Measurements from ENCODE around the gene DSN1. TPM values are rescaled to one million over a fixed set of nuclear protein-coding genes. Genes with fewer than 3 reads are reported as not detected.

DSN1 gene
- total RNA-seq, 1 experiment from 2014 or later, result 27.2 TPM

DNA sequence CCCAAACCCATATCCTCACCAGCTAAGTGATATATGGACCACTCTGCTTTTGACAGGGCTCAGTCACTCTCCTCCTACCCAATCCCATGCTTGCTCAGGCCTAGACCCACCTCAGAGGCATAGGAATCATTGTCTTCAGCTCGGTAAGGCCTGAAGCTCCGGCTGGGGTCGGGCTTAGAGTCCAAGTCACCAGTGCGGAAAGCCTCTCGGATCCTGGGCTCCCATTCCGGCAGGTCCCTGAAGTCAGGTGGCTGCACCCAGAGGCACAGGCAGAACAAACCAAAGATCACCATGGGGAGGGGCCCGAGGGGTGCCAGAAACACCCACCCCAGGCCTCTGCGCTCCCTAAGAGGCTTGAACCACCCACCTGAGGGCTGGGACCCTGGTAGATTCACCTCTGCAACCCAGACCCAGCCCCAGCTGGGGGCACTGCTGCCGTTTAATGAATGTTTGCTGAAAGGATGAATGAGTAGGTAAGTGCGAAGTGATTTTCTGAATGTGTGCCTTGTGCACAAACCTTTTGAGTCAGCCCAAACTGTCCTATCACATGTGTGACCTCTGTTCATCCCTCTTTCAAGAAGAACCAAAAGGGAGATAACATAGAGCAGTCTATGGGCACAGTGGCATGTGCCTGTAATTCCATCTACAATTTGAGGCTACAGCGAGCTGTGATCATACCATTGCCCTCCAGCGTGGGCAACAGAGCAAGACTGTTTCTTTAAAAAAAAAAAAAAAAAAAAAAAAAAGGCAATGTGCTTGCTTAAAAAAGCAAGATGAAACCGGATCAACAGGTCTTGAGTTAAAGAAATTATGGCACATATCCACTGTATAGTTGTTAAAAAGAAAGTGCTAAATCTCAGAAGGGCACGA, 39.3 kb upstream of the DSN1 start:
- ATAC-seq, result no peak
- ChIA-PET CTCF (interaction anchor here (1.7 kb wide), 1 partner anchor 51 kb away, joined by 4 read pairs; a partner anchor contains a TSS), POLR2A (interaction anchor here (0.6 kb wide), 1 partner anchor 485 kb away, joined by 7 read pairs; no protein-coding TSS in a partner anchor)
- Histone ChIP-seq H3K4me1 (ENCODE audit: control insufficient read depth, insufficient read depth, low read length) (no peaks in the 10 kb centered on the region), H3K27ac (ENCODE audit: low read length) (no peak overlapping the region), H3K36me3 (ENCODE audit: control insufficient read depth, insufficient read depth, low read length) (peaks cover 7% of the 10 kb centered on the region), H3K27me3 (ENCODE audit: control insufficient read depth, insufficient read depth, low read length) (no peaks in the 10 kb centered on the region), H3K4me3 (ENCODE audit: low read depth in 2 of 2, low read length in 2 of 2) (no peak overlapping the region), H3K9me3 (ENCODE audit: control insufficient read depth, insufficient read depth, low read depth, low read length) (no peaks in the 10 kb centered on the region)
- intact Hi-C loops (cut with micrococcal nuclease; ENCODE audit: unreplicated experiment), result no loop called here
- in situ Hi-C loops (cut with HindIII; ENCODE audit: low pct_unique_long_range_greater_than_20kb, low sequenced_read_pairs), result no loop called here
- no peak for DNase-seq (ENCODE audit: low read depth, low spot score)
- BruUV-seq (replicated peaks), result no TSS peak
- TF ChIP-seq, protein P1, sequence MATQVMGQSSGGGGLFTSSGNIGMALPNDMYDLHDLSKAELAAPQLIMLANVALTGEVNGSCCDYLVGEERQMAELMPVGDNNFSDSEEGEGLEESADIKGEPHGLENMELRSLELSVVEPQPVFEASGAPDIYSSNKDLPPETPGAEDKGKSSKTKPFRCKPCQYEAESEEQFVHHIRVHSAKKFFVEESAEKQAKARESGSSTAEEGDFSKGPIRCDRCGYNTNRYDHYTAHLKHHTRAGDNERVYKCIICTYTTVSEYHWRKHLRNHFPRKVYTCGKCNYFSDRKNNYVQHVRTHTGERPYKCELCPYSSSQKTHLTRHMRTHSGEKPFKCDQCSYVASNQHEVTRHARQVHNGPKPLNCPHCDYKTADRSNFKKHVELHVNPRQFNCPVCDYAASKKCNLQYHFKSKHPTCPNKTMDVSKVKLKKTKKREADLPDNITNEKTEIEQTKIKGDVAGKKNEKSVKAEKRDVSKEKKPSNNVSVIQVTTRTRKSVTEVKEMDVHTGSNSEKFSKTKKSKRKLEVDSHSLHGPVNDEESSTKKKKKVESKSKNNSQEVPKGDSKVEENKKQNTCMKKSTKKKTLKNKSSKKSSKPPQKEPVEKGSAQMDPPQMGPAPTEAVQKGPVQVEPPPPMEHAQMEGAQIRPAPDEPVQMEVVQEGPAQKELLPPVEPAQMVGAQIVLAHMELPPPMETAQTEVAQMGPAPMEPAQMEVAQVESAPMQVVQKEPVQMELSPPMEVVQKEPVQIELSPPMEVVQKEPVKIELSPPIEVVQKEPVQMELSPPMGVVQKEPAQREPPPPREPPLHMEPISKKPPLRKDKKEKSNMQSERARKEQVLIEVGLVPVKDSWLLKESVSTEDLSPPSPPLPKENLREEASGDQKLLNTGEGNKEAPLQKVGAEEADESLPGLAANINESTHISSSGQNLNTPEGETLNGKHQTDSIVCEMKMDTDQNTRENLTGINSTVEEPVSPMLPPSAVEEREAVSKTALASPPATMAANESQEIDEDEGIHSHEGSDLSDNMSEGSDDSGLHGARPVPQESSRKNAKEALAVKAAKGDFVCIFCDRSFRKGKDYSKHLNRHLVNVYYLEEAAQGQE (IDR thresholded peaks at IDR 0.05; ENCODE audit: insufficient read depth in 1 of 2, low read depth in 2 of 2, low read length in 1 of 2), result no peak
- TF ChIP-seq, protein P2, sequence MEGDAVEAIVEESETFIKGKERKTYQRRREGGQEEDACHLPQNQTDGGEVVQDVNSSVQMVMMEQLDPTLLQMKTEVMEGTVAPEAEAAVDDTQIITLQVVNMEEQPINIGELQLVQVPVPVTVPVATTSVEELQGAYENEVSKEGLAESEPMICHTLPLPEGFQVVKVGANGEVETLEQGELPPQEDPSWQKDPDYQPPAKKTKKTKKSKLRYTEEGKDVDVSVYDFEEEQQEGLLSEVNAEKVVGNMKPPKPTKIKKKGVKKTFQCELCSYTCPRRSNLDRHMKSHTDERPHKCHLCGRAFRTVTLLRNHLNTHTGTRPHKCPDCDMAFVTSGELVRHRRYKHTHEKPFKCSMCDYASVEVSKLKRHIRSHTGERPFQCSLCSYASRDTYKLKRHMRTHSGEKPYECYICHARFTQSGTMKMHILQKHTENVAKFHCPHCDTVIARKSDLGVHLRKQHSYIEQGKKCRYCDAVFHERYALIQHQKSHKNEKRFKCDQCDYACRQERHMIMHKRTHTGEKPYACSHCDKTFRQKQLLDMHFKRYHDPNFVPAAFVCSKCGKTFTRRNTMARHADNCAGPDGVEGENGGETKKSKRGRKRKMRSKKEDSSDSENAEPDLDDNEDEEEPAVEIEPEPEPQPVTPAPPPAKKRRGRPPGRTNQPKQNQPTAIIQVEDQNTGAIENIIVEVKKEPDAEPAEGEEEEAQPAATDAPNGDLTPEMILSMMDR (IDR thresholded peaks at IDR 0.05), result no peak
- TF ChIP-seq TCF7L2 (IDR thresholded peaks at IDR 0.05; ENCODE audit: low read depth, low read length) (no peak), POLR2AphosphoS5 (IDR thresholded peaks at IDR 0.05; ENCODE audit: low read depth, low read length) (no peak), SIN3A (IDR thresholded peaks at IDR 0.05; ENCODE audit: borderline replicate concordance, insufficient read depth, low read depth, low read length) (no peak)

DNA sequence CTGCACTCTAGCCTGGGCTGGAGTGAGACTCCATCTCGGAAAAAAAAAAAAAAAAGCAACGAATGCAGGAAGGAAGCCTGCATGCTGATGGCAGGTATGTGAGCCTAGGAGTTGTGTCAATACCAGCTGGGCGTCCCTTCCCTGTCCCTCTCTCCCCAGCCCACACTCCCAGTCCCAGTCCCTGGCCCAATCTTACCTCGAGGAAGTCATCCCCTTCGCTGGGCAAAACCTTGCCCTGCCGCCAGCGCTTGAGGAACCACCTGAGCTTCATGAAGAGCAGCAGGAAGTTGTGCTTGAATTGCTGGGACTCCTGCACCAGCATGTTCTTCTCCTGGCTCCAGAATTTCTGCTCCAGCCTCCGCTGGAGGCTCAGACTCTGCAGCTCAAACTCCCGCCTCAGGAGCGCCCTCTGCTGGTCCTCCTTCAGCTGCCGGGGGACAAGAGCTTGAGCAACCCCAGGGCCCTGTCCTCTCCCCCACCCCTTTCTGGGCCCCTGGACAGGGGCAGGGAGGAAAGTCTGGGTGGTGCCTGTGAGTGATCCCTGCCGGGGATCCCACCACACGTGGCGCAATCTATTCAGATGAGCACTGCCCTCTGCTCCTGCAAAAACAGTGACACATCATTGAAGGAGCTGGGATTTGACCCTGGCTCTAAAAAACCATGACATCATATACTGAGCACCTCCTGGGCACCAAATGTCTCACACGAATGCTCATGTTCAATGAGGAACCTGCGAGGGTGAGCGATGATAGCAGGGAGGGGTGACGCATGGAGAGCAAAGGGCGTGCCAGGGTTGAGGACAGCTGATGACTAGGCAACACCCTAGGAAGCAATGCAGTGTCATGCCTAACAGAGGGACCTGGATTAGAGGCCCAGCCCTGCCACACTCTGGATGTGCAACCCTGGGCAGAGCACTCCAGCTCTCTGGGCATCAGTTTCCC, 35.0 kb upstream of the DSN1 start:
- Histone ChIP-seq H3K27me3 (ENCODE audit: control insufficient read depth, insufficient read depth, low read length) (no peaks in the 10 kb centered on the region), H3K4me1 (ENCODE audit: control insufficient read depth, insufficient read depth, low read length) (no peaks in the 10 kb centered on the region), H3K9me3 (ENCODE audit: control insufficient read depth, insufficient read depth, low read depth, low read length) (no peaks in the 10 kb centered on the region), H3K27ac (ENCODE audit: low read length) (no peak overlapping the region), H3K4me3 (ENCODE audit: low read depth in 2 of 2, low read length in 2 of 2) (no peak overlapping the region), H3K36me3 (ENCODE audit: control insufficient read depth, insufficient read depth, low read length) (peaks cover 5% of the 10 kb centered on the region)
- intact Hi-C loops (cut with micrococcal nuclease; ENCODE audit: unreplicated experiment) (no loop called here), in situ Hi-C loops (cut with HindIII; ENCODE audit: low pct_unique_long_range_greater_than_20kb, low sequenced_read_pairs) (no loop called here)
- ChIA-PET CTCF (interaction anchor here (0.5 to 1.2 kb wide), 6 partner anchors 12 to 85 kb away, joined by 3 to 12 read pairs (median 4); a partner anchor contains a TSS), POLR2A (interaction anchor here (0.7 to 0.9 kb wide), 2 partner anchors 35 to 47 kb away, joined by 7 read pairs; partner anchors contain the start of gene DSN1)
- no peak for DNase-seq (ENCODE audit: low read depth, low spot score)
- no peak for TF ChIP-seq TCF7L2 (IDR thresholded peaks at IDR 0.05; ENCODE audit: low read depth, low read length)
- TF ChIP-seq, protein P2 (IDR thresholded peaks at IDR 0.05), result peak; percentile 96
- BruUV-seq (replicated peaks), result no TSS peak
- peak; percentile 80 for ATAC-seq

All from Panc1 (cell line).